IPS DF 6.9 (cell line): ENCODE data around the gene SUCLG2.
A peak's percentile ranks its signal among the peaks of the same experiment; 100 is the strongest.

Source experiments
- DNase-seq: peaks from one replicate; pipeline ENCODE4 v3.0.0-alpha.2; 2013; ENCODE audit warnings: low read depth, low spot score
- H3K27ac ChIP-seq: one replicate; pipeline ENCODE4 v1.5.1; 2013; ENCODE audit warnings: low read length, control low read depth
- H3K27me3 ChIP-seq: 2 replicates; pipeline ENCODE4 v1.6.1; 2013; ENCODE audit warnings: mild to moderate bottlenecking, low read length; ENCODE audit not compliant: control insufficient read depth, insufficient read depth
- H3K36me3 ChIP-seq: 2 replicates; pipeline ENCODE4 v1.6.1; 2013; ENCODE audit warnings: low read length; ENCODE audit not compliant: control insufficient read depth, insufficient read depth
- H3K4me1 ChIP-seq: 2 replicates; pipeline ENCODE4 v1.6.1; 2013; ENCODE audit warnings: low read length; ENCODE audit not compliant: control insufficient read depth, insufficient read depth
- H3K4me3 ChIP-seq: 2 replicates; pipeline ENCODE4 v1.5.1; 2013; ENCODE audit warnings: mild to moderate bottlenecking, low read length
- H3K9me3 ChIP-seq: 2 replicates; pipeline ENCODE4 v1.6.1; 2013; ENCODE audit warnings: low read length, inconsistent platforms; ENCODE audit not compliant: control insufficient read depth, insufficient read depth
- WGBS: extraction: QIAGEN DNeasy Blood & Tissue Kit; methylation state at CpG from one replicate; pipeline ENCODE4 v1.1.7; 2013; ENCODE audit warnings: mixed read lengths, missing lambda C conversion rate; ENCODE audit not compliant: insufficient read length, insufficient coverage; 5-methylcytosine and 5-hydroxymethylcytosine counted together

SUCLG2 gene

DNA sequence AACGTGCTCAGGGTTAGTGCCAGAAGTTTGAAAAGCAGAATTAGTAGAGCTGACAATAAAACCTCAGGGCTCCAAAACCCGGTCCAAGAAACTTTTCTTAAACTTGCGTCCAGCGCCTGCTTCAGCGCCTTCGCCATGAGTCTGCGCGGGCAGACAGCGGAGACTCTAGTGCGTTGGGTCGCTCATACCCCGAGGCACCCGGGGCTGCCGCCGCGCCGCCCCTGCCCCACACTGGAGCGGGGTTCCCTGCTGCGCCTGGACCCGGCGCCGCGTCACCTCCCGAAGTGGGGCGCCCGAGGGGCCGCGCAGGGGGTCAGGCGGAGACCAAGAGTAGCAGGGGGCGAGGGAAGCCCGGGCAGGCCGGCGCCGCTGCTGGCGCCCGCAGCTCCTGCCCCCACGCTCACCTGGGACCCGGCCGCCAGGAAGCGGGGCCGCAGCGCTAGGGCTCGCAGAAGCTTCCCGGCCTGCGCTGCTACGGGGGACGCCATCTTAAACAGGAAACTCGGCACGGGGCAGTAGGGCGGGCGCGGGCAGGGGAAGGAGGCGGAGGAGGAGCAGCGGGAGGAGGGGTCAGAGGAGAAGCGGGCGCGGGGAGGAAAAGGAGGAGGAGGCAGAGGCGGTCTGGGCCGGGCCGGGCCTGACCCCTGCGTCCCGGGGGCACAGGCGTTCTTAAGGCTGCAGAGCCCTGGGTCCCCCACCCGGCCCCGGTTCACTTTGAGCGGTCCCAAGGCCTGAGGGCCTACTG is at the start of gene SUCLG2:
TSS of gene SUCLG2 (minus strand) at position 514 of the 745 bp plus-strand sequence. CDS start at position 488, 26 bp downstream.
- Histone ChIP-seq H3K27ac (no peak within 1 kb of the TSS), H3K4me3 (peak within 1 kb of the TSS; percentile 73), H3K27me3 (no peaks in the 10 kb centered on the region), H3K36me3 (no peaks in the 10 kb centered on the region), H3K4me1 (no peaks in the 10 kb centered on the region), H3K9me3 (no peaks in the 10 kb centered on the region)
- no CpG with 5 or more reads among the region's 66 CpGs for WGBS
- no peak for DNase-seq

GRCh38 chr3:67700596-67700995 is 46.2 kb upstream of the SUCLG2 start:
- H3K4me3 ChIP-seq: no peak overlapping the region
- no peaks in the 10 kb centered on the region; the same call in 1 of the 2 replicates for H3K4me1 ChIP-seq
- no peak for DNase-seq
- WGBS: no CpG with 5 or more reads among the region's 4 CpGs
- no peaks in the 10 kb centered on the region for H3K27me3 ChIP-seq
- H3K36me3 ChIP-seq: no peaks in the 10 kb centered on the region
- H3K9me3 ChIP-seq: no peaks in the 10 kb centered on the region
- H3K27ac ChIP-seq: no peak overlapping the region

- Histone ChIP-seq H3K36me3 (no peaks in the 10 kb centered on the region), H3K4me1 (no peaks in the 10 kb centered on the region; the same call in 1 of the 2 replicates), H3K27ac (no peak overlapping the region), H3K4me3 (no peak overlapping the region), H3K27me3 (no peaks in the 10 kb centered on the region), H3K9me3 (no peaks in the 10 kb centered on the region; the same call in 1 of the 2 replicates)
- no peak for DNase-seq
- WGBS: no CpG with 5 or more reads among the region's 5 CpGs
These were observed 45.5 kb upstream of the SUCLG2 start for GRCh38 chr3:67699882-67700281.

DNA sequence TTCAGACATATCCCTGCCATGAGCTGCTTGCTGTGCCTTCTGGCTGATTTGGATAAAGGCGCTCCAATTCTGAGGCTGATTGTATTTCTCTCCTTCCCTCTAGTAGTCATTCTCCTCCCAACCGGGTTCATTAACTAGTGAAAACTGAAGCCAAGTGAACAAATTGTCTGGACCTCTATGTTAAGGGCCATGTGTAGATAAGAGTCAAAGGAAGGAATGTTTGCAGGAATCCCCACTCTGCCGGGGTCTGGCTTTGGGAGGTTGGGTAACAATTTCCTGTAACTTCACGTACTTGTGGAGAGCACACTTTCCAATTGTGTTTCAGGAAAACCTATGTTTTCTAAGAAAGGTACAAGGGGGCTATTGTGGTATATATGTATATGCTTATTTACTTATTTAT is 38.2 kb upstream of the SUCLG2 start:
- H3K27ac ChIP-seq: no peak overlapping the region
- no peak overlapping the region for H3K4me3 ChIP-seq
- no peaks in the 10 kb centered on the region; the same call in 1 of the 2 replicates for H3K4me1 ChIP-seq
- WGBS: no CpG with 5 or more reads among the region's 4 CpGs
- no peak for DNase-seq
- H3K9me3 ChIP-seq: no peaks in the 10 kb centered on the region; the same call in 1 of the 2 replicates
- no peaks in the 10 kb centered on the region for H3K36me3 ChIP-seq
- no peaks in the 10 kb centered on the region for H3K27me3 ChIP-seq

- Histone ChIP-seq H3K9me3 (no peaks in the 10 kb centered on the region; the same call in 1 of the 2 replicates), H3K36me3 (no peaks in the 10 kb centered on the region), H3K4me3 (no peak overlapping the region), H3K27ac (no peak overlapping the region), H3K27me3 (no peaks in the 10 kb centered on the region), H3K4me1 (no peaks in the 10 kb centered on the region; the same call in 1 of the 2 replicates)
- no peak for DNase-seq
- WGBS: no CpG with 5 or more reads among the region's 1 CpG
These were observed 37.5 kb upstream of the SUCLG2 start for GRCh38 chr3:67691926-67692325.

- Histone ChIP-seq H3K27me3 (no peaks in the 10 kb centered on the region), H3K36me3 (no peaks in the 10 kb centered on the region), H3K9me3 (no peaks in the 10 kb centered on the region; the same call in 1 of the 2 replicates), H3K27ac (no peak overlapping the region), H3K4me1 (no peaks in the 10 kb centered on the region; the same call in 1 of the 2 replicates), H3K4me3 (no peak overlapping the region)
- DNase-seq: no peak
- no CpG with 5 or more reads among the region's 1 CpG for WGBS
These were observed 36.8 kb upstream of the SUCLG2 start for GRCh38 chr3:67691207-67691606.

DNA sequence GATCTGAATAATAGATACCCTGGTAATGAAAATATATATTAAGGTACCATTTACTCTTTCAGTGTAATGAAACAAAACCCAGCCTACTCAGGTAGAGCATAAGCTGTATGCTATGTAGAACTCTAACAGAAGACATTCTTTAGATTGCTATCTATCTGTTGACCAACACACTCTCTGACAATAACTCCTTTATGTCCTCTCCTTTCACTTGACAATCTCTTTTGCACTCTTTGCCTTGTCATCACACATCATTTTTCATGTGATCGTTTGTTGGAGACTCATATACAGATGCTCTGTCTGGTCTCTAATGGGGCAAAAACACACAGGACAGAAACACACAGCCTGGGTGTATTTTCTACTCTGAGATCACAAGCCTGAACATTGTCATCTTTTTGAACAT is 35.4 kb upstream of the SUCLG2 start:
- no peaks in the 10 kb centered on the region for H3K27me3 ChIP-seq
- WGBS: no CpG with 5 or more reads among the region's 1 CpG
- H3K4me3 ChIP-seq: no peak overlapping the region
- no peaks in the 10 kb centered on the region for H3K36me3 ChIP-seq
- no peaks in the 10 kb centered on the region; the same call in 1 of the 2 replicates for H3K4me1 ChIP-seq
- no peaks in the 10 kb centered on the region for H3K9me3 ChIP-seq
- DNase-seq: no peak
- H3K27ac ChIP-seq: no peak overlapping the region

DNA sequence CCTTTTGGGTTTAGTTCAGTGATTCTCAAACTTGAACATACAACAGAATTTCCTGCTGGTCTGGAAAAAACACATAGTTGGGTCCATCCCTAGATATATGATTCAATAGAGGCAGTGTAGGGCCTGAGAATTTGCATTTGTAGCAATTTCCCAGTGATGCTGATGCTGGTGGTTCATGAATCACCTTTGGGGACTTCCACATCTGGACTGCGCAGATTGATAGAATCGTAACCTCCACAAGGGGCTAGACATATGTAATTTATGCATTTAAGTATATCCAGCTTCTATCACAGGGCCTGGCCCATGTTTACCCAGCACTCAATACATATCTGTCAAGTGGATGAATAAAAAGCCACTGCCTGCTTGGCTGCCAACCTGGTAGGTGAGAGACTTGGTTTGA is 33.8 kb upstream of the SUCLG2 start:
- DNase-seq: no peak
- Histone ChIP-seq H3K36me3 (no peaks in the 10 kb centered on the region), H3K27me3 (no peaks in the 10 kb centered on the region), H3K4me1 (no peaks in the 10 kb centered on the region; the same call in 1 of the 2 replicates), H3K9me3 (no peaks in the 10 kb centered on the region), H3K27ac (no peak overlapping the region), H3K4me3 (no peak overlapping the region)
- no CpG with 5 or more reads among the region's 2 CpGs for WGBS

GRCh38 chr3:67686069-67686468 is 31.7 kb upstream of the SUCLG2 start:
- H3K27ac ChIP-seq: no peak overlapping the region
- H3K36me3 ChIP-seq: no peaks in the 10 kb centered on the region
- no CpG with 5 or more reads among the region's 8 CpGs for WGBS
- H3K4me1 ChIP-seq: no peaks in the 10 kb centered on the region
- H3K9me3 ChIP-seq: no peaks in the 10 kb centered on the region
- DNase-seq: no peak
- no peaks in the 10 kb centered on the region for H3K27me3 ChIP-seq
- H3K4me3 ChIP-seq: no peak overlapping the region

DNA sequence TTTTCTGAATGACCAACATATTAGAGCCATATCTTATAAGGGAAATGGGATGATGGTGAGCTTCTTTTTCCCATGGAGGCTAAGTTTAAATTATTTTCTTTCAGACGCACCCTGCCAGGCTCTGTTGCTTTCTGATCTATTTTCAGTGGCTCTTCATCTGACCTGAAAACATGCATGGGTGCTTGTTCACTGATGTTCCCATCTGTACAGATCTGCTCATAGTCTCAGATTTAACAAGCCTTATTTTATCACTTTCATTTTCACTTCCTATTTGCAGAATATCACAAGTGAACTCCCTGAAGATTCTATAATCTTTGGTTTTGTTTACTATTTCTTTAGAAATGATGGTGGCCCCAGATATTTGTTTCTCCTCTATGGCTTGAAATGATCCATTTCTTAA is 31.1 kb upstream of the SUCLG2 start:
- no peaks in the 10 kb centered on the region for H3K4me1 ChIP-seq
- H3K9me3 ChIP-seq: no peaks in the 10 kb centered on the region
- H3K4me3 ChIP-seq: no peak overlapping the region
- no CpG with 5 or more reads among the region's 1 CpG for WGBS
- no peaks in the 10 kb centered on the region for H3K27me3 ChIP-seq
- H3K27ac ChIP-seq: no peak overlapping the region
- no peaks in the 10 kb centered on the region for H3K36me3 ChIP-seq
- no peak for DNase-seq

- no CpG with 5 or more reads among the region's 3 CpGs for WGBS
- H3K9me3 ChIP-seq: no peaks in the 10 kb centered on the region
- no peak for DNase-seq
- no peak overlapping the region for H3K4me3 ChIP-seq
- H3K27me3 ChIP-seq: no peaks in the 10 kb centered on the region
- no peaks in the 10 kb centered on the region for H3K4me1 ChIP-seq
- no peaks in the 10 kb centered on the region for H3K36me3 ChIP-seq
- H3K27ac ChIP-seq: no peak overlapping the region
These were observed 29.8 kb upstream of the SUCLG2 start for GRCh38 chr3:67684211-67684610.
